ENCODE results near the gene CCDC102A. TPM values are rescaled to one million over a fixed set of nuclear protein-coding genes. Genes with fewer than 3 reads are reported as not detected.
"Not testable (repeated sequence)": the region's sequence is repeated elsewhere in the genome, so short reads cannot be mapped to it uniquely, and the experiment has no call there.

CCDC102A gene
- total RNA-seq, 1 donor from 2014 or later: 15.5 TPM

- no peaks in the 10 kb centered on the region for H3K36me3 Mint-ChIP-seq (ENCODE audit: low read depth)
- ChIA-PET CTCF (interaction anchor here (1.9 kb wide), 1 partner anchor 16 kb away, joined by 4 read pairs; no protein-coding TSS in a partner anchor), POLR2A (no interaction called here)
- no peaks in the 10 kb centered on the region for H3K4me1 Mint-ChIP-seq
- peaks cover 23% of the 10 kb centered on the region for H3K27me3 Mint-ChIP-seq
- no peak for ATAC-seq (ENCODE audit: low read depth)
- no peak for DNase-seq
- H3K4me3 Mint-ChIP-seq: no peak overlapping the region
- TF ChIP-seq, protein P1, sequence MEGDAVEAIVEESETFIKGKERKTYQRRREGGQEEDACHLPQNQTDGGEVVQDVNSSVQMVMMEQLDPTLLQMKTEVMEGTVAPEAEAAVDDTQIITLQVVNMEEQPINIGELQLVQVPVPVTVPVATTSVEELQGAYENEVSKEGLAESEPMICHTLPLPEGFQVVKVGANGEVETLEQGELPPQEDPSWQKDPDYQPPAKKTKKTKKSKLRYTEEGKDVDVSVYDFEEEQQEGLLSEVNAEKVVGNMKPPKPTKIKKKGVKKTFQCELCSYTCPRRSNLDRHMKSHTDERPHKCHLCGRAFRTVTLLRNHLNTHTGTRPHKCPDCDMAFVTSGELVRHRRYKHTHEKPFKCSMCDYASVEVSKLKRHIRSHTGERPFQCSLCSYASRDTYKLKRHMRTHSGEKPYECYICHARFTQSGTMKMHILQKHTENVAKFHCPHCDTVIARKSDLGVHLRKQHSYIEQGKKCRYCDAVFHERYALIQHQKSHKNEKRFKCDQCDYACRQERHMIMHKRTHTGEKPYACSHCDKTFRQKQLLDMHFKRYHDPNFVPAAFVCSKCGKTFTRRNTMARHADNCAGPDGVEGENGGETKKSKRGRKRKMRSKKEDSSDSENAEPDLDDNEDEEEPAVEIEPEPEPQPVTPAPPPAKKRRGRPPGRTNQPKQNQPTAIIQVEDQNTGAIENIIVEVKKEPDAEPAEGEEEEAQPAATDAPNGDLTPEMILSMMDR (IDR thresholded peaks at IDR 0.05): no peak
- no peak overlapping the region for H3K27ac Mint-ChIP-seq
- intact Hi-C loops (cut with micrococcal nuclease): no loop called here
- no peaks in the 10 kb centered on the region for H3K9me3 Mint-ChIP-seq
Measured at GRCh38 chr16:57503366-57503765, 33.0 kb downstream of the CCDC102A start.

DNA sequence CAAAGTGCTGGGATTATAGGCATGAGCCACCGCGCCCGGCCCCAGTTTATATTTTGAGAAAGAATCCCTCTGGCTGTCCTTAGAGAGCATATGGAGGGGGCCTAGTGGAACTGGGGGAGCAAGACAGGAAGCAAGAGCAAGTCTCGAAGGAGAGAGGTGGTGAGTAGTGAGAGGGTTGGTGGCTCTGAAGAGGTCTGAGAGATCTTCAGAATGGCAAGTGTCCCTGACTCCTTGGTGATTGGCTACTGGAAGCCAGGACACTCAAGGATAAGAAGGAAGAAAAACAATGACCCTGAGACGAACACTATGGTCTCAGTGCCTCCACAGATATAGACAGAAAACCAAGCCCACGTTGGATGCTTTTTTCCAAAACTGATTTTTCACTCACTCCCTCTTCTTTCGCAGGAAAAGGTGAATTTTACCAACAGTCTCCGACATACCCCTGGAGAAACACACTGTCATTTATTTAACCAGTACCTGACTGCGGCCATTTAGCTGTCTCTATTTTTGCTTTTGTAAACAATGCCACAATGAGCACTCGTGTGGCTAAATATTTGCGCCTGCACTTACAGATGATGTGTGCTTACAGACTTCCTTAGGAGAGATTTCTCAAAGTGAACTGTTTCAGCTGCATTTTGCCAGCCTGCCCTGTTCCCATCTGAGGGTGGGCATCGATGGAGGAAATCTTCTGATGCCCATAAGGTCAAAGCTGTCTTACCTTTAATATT is 34.2 kb downstream of the CCDC102A start:
- ChIA-PET CTCF (no interaction called here), POLR2A (interaction anchor here (0.7 kb wide), 1 partner anchor 35 kb away, joined by 4 read pairs; no protein-coding TSS in a partner anchor)
- Mint-ChIP-seq H3K27ac (no peak overlapping the region), H3K4me1 (no peaks in the 10 kb centered on the region), H3K36me3 (ENCODE audit: low read depth) (no peaks in the 10 kb centered on the region), H3K4me3 (no peak overlapping the region), H3K9me3 (no peaks in the 10 kb centered on the region), H3K27me3 (peaks cover 23% of the 10 kb centered on the region)
- DNase-seq: no peak
- intact Hi-C loops (cut with micrococcal nuclease): no loop called here
- TF ChIP-seq, protein P1 (IDR thresholded peaks at IDR 0.05): no peak
- ATAC-seq (ENCODE audit: low read depth): no peak

DNA sequence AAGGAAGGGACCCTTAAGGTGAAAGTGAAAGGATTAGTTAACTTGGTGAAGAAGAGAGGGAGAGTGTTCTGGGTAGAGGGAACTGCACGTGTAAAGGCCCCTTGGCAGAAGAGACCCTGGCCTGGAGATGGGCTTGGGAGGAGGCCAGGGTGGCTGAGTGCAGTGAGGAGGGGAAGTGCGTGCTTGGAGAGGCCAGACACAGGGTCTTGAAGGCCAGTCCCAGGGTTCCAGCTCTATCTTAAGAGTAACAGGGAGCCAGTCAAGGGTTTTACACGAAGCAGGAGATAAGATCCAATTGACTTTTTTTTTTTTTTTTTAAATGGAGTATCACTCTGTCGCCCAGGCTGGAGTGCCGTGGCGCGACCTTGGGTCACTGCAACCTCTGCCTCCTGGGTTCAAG is 34.9 kb downstream of the CCDC102A start:
- H3K36me3 Mint-ChIP-seq (ENCODE audit: low read depth): no peaks in the 10 kb centered on the region
- no peaks in the 10 kb centered on the region for H3K4me1 Mint-ChIP-seq
- TF ChIP-seq, protein P1 (IDR thresholded peaks at IDR 0.05): no peak
- no peak overlapping the region for H3K27ac Mint-ChIP-seq
- no peaks in the 10 kb centered on the region for H3K9me3 Mint-ChIP-seq
- H3K4me3 Mint-ChIP-seq: no peak overlapping the region
- no peak for DNase-seq
- peaks cover 20% of the 10 kb centered on the region for H3K27me3 Mint-ChIP-seq
- ATAC-seq (ENCODE audit: low read depth): no peak
- POLR2A ChIA-PET: no interaction called here
- intact Hi-C loops (cut with micrococcal nuclease): no loop called here
- CTCF ChIA-PET: no interaction called here

GRCh38 chr16:57500578-57501111 is 35.7 kb downstream of the CCDC102A start:
- Mint-ChIP-seq H3K36me3 (ENCODE audit: low read depth) (no peaks in the 10 kb centered on the region), H3K27ac (no peak overlapping the region), H3K27me3 (peaks cover 16% of the 10 kb centered on the region), H3K4me3 (no peak overlapping the region), H3K9me3 (no peaks in the 10 kb centered on the region), H3K4me1 (no peaks in the 10 kb centered on the region)
- ChIA-PET CTCF (interaction anchor here (0.6 kb wide), 2 partner anchors 10 to 22 kb away, joined by 3 read pairs; no protein-coding TSS in a partner anchor), POLR2A (interaction anchor here (0.7 kb wide), 1 partner anchor 37 kb away, joined by 6 read pairs; no protein-coding TSS in a partner anchor)
- ATAC-seq (ENCODE audit: low read depth): no peak
- TF ChIP-seq, protein P1 (IDR thresholded peaks at IDR 0.05): no peak
- intact Hi-C loops (cut with micrococcal nuclease): no loop called here
- no peak for DNase-seq

- CTCF ChIA-PET: interaction anchor here (0.6 kb wide), 1 partner anchor 11 kb away, joined by 3 read pairs; no protein-coding TSS in a partner anchor
- H3K36me3 Mint-ChIP-seq (ENCODE audit: low read depth); H3K9me3 Mint-ChIP-seq; H3K4me3 Mint-ChIP-seq; H3K4me1 Mint-ChIP-seq; intact Hi-C loops (cut with micrococcal nuclease); H3K27ac Mint-ChIP-seq; ATAC-seq (ENCODE audit: low read depth); POLR2A ChIA-PET; DNase-seq; H3K27me3 Mint-ChIP-seq: not testable (repeated sequence)
Measured at GRCh38 chr16:57499941-57500340, 36.4 kb downstream of the CCDC102A start.
